GM21381 (cell line): ENCODE data around the gene C13orf46.

Experiments used
- ATAC-seq: cut with Tn5 transposase; IDR thresholded peaks from one replicate; pipeline ENCODE4 v1.9.1; 2021; ENCODE audit warnings: mild to moderate bottlenecking, moderate library complexity; ENCODE audit not compliant: unreplicated experiment

C13orf46 gene

GRCh38 chr13:113939944-113940297 lies 34.0 kb downstream of the C13orf46 start:
- no peak for ATAC-seq

DNA sequence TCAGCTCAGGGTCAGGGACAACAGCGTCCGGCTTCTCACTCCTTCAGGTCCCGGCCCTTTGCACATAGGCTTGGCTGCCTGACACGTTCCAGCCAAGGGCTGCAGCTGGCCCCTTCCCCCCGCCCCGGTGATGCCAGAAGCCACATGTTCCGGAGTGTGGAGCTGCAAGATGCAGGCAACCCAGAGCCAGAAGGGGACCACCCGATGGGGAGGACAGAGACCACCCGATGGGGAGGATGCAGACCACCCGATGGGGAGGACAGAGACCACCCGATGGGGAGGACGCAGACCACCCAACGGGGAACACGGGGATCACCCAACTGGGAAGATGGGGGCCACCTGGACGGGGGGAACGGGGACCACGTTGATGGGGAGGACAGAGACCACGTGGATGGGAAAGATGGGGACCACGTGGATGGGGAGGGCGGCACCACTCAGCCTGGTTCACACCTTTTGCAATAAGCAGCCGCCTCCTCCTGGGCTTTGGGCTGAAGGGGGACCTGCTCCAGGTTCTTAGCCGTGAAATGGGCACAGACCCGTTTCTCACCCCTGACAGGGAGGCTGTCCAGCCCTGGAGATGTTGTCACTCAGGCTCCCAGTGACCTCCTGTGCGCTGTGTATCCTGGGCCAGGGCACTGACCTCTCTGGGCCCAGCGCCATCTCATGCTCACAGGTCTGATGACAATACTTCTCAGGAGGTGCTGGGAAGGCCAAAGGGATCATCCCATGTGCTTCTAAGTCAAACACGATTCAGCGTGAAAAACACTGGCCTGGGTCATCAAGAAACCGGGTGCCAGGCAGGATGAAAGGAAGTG lies 34.5 kb downstream of the C13orf46 start:
- ATAC-seq, result no peak

GRCh38 chr13:113938716-113939115 lies 35.2 kb downstream of the C13orf46 start:
- ATAC-seq, result no peak

DNA sequence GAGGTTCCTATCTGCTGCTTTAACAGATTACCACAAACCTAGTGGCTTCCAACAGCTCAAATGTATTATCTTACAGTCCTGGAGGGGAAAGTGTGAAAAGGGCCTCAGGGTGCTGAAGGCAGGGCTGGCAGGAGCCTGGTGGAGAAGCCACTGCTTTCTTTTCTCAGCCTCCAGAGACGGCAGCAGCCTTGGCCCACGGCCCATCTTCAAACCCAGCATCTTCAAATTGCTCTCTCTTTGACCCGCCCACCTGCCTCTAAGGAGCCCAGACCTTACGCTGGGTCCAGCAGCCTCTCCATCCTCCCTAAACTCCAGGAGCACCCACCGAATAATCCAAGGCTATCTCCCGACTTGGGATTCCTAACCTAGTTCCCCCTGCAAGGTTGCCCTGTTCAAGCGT lies 35.6 kb downstream of the C13orf46 start:
- no peak for ATAC-seq

GRCh38 chr13:113937527-113938180 lies 36.2 kb downstream of the C13orf46 start:
- no peak for ATAC-seq

GRCh38 chr13:113937073-113937472 lies 36.8 kb downstream of the C13orf46 start:
- no peak for ATAC-seq

- ATAC-seq, result no peak
These were observed 37.5 kb downstream of the C13orf46 start for GRCh38 chr13:113936166-113936965.

DNA sequence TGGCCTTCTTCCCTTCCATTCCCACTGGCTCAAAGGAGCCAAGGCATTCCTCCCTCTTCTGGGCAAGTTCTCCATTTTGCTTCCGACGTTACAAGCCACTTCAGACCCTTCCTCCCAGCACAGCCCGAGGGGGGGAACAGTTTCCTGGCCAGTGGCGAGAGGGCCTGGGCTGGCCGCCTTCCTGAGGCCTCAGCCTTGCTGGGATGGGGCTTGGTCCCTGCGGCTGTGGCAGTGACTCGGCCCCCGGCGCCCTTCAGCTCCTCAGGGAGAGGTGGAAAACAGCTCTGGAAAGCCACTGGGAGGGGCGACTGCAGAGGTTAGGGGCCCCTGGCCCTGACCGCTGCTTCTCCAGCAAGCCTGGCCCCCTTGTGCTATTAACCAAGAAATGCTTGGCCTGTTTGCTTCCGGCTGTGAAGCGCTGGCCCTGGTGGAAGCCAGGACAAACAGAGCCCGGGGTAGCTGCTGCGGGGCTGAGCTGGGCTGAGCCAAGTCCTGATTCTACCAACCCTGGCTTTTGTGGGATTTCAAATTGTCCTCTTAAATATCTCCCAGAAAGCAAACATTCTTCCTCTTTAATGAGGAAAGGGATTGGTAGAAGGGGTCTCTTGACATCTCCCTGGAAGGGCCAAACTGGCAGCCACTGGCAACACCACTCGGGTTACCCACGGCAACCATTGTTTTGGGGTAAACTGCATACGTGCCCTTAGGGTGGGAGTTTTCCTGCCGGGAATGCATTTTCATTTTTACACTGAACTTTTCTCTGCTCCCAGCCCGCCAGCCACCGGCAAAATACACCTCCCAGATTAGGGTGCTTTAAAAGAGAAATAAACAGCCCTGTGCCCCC lies 38.7 kb downstream of the C13orf46 start:
- ATAC-seq, result no peak

GRCh38 chr13:113934576-113934975 lies 39.3 kb downstream of the C13orf46 start:
- ATAC-seq, result no peak

- ATAC-seq, result no peak
These were observed 40.0 kb downstream of the C13orf46 start for GRCh38 chr13:113933901-113934300.

- ATAC-seq, result no peak
These were observed 41.9 kb downstream of the C13orf46 start for GRCh38 chr13:113931841-113932459.

DNA sequence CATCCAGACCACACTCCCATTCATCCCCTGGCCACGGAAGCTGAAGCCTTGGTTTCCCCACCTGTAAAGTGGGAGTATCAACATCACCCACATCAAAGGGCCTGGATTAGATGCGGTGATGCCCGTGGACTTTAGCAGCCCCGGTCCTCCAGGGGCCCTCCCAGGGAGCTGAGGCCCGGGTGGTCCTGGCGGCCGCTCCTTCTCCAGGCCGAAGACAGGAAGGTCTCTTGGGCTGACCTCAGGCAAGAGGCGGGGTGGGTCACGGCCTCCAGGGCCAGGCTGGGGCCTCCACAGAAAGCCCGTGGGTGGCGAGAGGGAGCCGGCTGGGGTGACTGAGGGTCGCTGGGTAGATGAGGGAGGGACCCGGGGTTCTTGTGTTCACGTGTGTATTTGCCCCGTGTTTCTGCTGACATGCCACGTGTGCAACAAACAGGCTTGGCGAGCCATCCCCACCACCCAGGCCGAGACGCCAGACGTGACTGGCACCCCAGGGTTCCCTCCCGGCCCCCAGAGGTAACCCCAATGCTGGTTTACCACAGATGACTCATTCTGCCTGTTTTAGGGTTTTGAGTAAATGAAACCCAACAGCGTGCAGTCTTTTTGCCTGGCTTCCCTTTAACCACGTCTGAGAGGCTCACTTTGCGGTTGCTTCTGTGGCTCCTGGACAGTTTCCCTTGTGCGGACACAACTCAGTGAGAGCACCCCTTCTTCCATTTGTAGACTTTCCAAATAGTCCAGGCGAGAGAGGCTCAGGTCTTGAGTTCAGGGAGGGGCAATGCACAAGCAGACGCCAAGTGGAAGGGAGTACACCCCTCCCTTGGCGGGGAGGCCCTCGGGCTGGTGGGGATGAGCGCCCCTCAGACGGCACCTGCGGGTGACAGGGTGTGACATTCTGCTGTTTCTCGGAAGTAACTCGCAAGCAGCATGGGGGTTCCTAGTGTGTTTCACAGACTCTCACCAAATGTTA lies 42.9 kb downstream of the C13orf46 start:
- ATAC-seq, result no peak

- ATAC-seq, result no peak
These were observed 44.0 kb downstream of the C13orf46 start for GRCh38 chr13:113929628-113930615.

DNA sequence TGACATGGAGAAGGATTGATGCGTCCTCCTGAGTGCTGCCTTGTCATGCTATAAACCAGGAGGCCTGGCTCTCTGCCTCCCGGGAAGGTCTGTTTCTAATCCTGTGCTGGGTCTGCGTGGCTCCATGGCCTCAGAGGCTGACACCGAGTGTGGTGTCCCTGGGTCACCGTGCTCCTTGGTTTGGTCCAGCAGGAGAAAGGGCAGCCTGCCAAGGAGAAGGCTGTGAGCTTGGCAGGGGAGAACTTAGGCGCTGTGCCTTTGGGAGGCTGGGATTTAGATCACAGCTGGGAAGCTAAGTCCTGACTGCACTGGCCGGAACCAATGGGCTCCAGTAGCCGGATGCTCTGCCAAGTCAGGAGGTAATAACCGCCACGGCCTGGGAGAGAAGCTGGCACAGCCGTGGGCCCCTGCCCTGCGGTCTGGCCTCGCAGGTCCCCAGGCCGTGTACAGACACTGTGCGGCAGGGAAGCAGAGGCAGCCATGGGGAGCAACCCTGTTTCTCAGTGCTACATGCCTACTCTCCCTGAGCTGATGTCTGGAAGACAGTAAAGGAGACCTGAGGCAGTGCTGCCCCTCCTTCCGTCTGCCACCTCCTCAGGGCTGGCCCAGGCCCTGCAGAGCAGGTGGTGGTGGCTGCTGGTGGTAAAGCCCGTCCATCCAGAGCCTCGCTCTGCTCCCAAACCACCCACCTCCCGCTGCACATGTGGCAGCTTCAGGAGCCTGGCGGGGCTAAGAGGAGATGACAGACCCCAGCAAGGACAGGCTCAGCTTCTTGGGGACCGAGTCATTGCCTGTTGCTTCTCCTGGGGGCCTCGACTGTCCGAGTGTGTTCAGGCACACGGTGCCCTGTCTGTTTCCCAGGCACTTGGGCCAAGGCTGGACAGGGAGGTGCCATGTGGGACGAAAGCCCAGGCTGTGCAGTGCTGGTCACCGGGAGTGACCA lies 44.9 kb downstream of the C13orf46 start:
- no peak for ATAC-seq

- ATAC-seq, result no peak
These were observed 46.0 kb downstream of the C13orf46 start for GRCh38 chr13:113927661-113928581.
